ENCODE measurements around the gene RPL7A.

DNA sequence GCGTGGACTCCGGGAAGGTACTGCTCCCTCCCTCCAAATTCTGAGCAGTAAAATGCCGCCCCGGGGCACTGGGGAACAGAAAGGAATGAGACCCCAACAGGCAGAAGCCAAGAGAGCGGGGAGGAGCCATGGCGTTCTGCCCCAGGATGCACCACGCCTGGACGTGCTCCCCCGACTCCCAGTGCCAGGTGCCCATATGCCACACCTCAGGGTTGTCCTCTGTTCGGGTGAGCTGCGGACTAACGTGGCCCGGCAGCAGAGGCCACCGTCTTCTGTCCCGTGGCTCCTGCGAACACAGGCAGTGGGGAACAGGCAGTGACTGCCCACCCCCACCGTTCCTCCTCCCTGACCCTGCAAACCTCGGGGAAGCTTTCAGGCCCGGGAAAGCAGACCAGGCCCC lies 16.8 kb upstream of the RPL7A start:
- TF ChIP-seq CTCF (conservative IDR thresholded peaks at IDR 0.05; ENCODE audit: low read length) (no peak), EZH2phosphoT487 (IDR thresholded peaks at IDR 0.05; ENCODE audit: borderline replicate concordance) (no peak)
